Naive B cell (primary cell): Measurements from ENCODE around the gene CDC45. TPM values are rescaled to one million over a fixed set of nuclear protein-coding genes. Genes with fewer than 3 reads are reported as not detected.

Source experiments
- ATAC-seq, 2 donors: fragments of 150-1000 bp; cut with Tn5 transposase; 2 replicates each; pipeline ENCODE4 v1.10.0; 2021; ENCODE audit warnings: low read depth in 2 of 2, mild to moderate bottlenecking in 2 of 2, moderate library complexity in 2 of 2
- DNase-seq: peaks from one replicate; pipeline ENCODE4 v3.0.0; 2022
- H3K27ac Mint-ChIP-seq, 6 donors: one replicate each; pipeline ENCODE4 v1.8.0; 2020 to 2022; ENCODE audit warnings: mild to moderate bottlenecking in 6 of 6, mixed read lengths in 6 of 6, moderate library complexity in 5 of 6, inconsistent platforms in 2 of 6
- H3K27me3 Mint-ChIP-seq, 3 donors: one replicate each; pipeline ENCODE4 v1.8.0; 2021 to 2022; ENCODE audit warnings: mixed read lengths in 3 of 3, mild to moderate bottlenecking in 1 of 3
- H3K36me3 Mint-ChIP-seq, 2 donors: one replicate each; pipeline ENCODE4 v1.8.0; 2020 to 2022; ENCODE audit warnings: mixed read lengths in 2 of 2, inconsistent platforms in 1 of 2, mild to moderate bottlenecking in 1 of 2
- H3K4me1 Mint-ChIP-seq, 3 donors: one replicate each; pipeline ENCODE4 v1.8.0; 2020 to 2022; ENCODE audit warnings: mixed read lengths in 3 of 3, inconsistent platforms in 1 of 3, mild to moderate bottlenecking in 1 of 3, moderate library complexity in 1 of 3
- H3K4me3 Mint-ChIP-seq, 8 donors: one replicate each; pipeline ENCODE4 v1.8.0; 2020 to 2022; ENCODE audit warnings: mild to moderate bottlenecking in 8 of 8, mixed read lengths in 8 of 8, moderate library complexity in 8 of 8, inconsistent platforms in 2 of 8
- H3K9me3 Mint-ChIP-seq, 7 donors: one replicate each; pipeline ENCODE4 v1.8.0; 2020 to 2022; ENCODE audit warnings: mixed read lengths in 7 of 7, mild to moderate bottlenecking in 5 of 7, inconsistent platforms in 2 of 7, moderate library complexity in 1 of 7
- polyA plus RNA-seq, 6 donors: library from polyadenylated mRNA; unstranded; fragments of 300-500 nt; fragmentation: Illumina TruSeq; gene quantifications; one replicate each; pipeline ENCODE4 v1.2.3, GENCODE V29; 2021; ENCODE audit warnings: low read depth in 6 of 6

Gene CDC45
- polyA plus RNA-seq, 6 donors from 2014 or later = 0.28 to 0.44 TPM; not detected in 4

- Mint-ChIP-seq H3K36me3 (peaks cover 0 to 7% of the 10 kb centered on the region in 2 donors), H3K27ac (no peak overlapping the region), H3K4me3 (no peak overlapping the region), H3K27me3 (no peaks in the 10 kb centered on the region), H3K4me1 (peaks cover 9 to 12% (median 10%) of the 10 kb centered on the region in 3 donors), H3K9me3 (peaks cover 0 to 10% (median 4%) of the 10 kb centered on the region in 7 donors)
- ATAC-seq (no peak), DNase-seq (no peak)
These were observed 30.2 kb downstream of the CDC45 start for GRCh38 chr22:19509923-19510322.

- Mint-ChIP-seq H3K9me3 (peaks cover 0 to 10% (median 4%) of the 10 kb centered on the region in 7 donors), H3K27ac (no peak overlapping the region), H3K4me3 (no peak overlapping the region), H3K36me3 (peaks cover 0 to 7% of the 10 kb centered on the region in 2 donors), H3K27me3 (no peaks in the 10 kb centered on the region), H3K4me1 (peaks cover under 1 to 3% (median 2%) of the 10 kb centered on the region in 3 donors)
- DNase-seq = no peak
- no peak for ATAC-seq
These were observed 31.2 kb downstream of the CDC45 start for GRCh38 chr22:19510919-19511341.

GRCh38 chr22:19513823-19514222 is 34.1 kb downstream of the CDC45 start:
- no peak overlapping the region for H3K4me3 Mint-ChIP-seq
- DNase-seq (no peak), ATAC-seq (no peak)
- H3K27ac Mint-ChIP-seq = no peak overlapping the region
- H3K27me3 Mint-ChIP-seq = no peaks in the 10 kb centered on the region
- H3K36me3 Mint-ChIP-seq = peaks cover 0 to 7% of the 10 kb centered on the region in 2 donors
- H3K9me3 Mint-ChIP-seq = peaks cover 0 to 10% (median 4%) of the 10 kb centered on the region in 7 donors
- H3K4me1 Mint-ChIP-seq = no peaks in the 10 kb centered on the region

DNA sequence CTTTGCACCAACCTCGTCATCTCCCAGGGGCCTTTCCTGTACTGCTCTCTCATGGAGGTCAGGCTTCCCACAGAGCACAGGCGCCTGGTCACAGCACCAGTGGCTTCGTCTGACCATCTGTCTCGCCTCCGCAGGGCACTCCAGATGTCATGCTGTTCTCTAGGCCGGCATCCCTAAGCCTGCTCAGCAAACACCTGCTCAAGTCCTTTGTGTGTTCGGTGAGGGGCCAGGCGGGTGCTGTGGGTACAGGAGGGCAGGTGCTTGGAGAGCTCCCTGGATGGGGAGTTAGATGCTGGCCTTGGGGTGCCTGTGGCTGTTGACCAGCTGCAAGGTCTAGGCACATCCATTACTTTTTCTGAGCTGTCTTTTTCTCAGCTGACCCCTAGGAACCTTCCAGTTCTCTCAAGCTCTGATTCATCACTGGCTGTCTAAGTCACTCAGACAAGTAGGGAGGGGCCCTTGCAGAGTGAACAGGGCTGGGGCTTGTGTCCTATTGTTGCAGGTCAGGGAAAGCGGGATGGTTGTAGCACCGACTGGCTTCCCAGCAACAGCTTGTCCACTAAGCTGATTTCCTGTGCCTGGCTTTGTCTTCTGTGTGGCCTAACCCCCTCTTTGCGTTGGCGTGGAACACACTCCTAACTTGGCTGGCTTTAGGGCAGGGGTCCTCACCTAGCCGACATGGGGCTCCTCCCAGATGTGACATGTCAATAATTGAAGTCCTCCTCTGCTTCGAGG is 35.3 kb downstream of the CDC45 start:
- ATAC-seq = no peak

DNA sequence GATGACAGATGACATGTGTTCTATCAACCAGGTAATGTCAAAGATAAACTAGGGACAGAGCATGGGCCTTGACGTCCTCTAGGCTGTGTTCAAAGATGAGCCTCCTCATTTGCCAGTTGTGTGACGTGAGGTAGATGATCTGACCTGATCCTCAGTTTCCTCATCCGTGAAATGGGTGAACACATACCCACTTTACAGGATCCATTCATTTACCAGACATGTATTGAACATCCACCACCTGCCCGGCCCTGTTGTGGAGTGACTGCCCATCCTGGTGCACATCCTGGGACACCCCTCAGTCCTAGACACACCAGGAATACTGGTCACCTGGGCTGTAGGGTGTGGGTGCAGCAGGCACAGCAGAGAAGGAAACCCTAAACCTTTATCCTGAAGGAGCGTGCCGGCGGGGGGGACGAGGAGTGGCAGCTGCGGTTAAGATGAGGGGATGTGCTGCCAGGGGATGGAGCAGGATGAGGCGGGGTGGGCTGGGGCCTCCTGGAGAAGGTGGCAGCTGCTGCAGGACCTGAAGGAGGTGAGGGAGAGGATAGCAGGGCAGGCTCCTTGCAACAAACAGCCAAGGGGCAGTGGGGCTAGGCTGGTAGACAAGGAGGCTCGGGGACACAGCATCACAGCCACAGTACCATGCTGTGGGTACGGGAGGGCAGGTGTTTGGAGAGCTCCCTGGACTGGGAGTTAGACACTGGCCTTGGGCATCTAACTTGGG is 36.1 kb downstream of the CDC45 start:
- no peaks in the 10 kb centered on the region for H3K4me1 Mint-ChIP-seq
- H3K27me3 Mint-ChIP-seq = no peaks in the 10 kb centered on the region
- ATAC-seq (no peak), DNase-seq (no peak)
- peak overlapping the region in 1 of 6 donors; percentile 62 for H3K27ac Mint-ChIP-seq
- no peak overlapping the region for H3K4me3 Mint-ChIP-seq
- H3K9me3 Mint-ChIP-seq = peaks cover 0 to 10% (median 4%) of the 10 kb centered on the region in 7 donors
- peaks cover 0 to 7% of the 10 kb centered on the region in 2 donors for H3K36me3 Mint-ChIP-seq

More for the DNA sequence above, 35.3 kb downstream of the CDC45 start:
- H3K4me3 Mint-ChIP-seq = no peak overlapping the region
- no peak for DNase-seq
- peaks cover 0 to 7% of the 10 kb centered on the region in 2 donors for H3K36me3 Mint-ChIP-seq
- peaks cover 0 to 10% (median 4%) of the 10 kb centered on the region in 7 donors for H3K9me3 Mint-ChIP-seq
- no peak overlapping the region for H3K27ac Mint-ChIP-seq
- no peaks in the 10 kb centered on the region for H3K27me3 Mint-ChIP-seq
- H3K4me1 Mint-ChIP-seq = no peaks in the 10 kb centered on the region

DNA sequence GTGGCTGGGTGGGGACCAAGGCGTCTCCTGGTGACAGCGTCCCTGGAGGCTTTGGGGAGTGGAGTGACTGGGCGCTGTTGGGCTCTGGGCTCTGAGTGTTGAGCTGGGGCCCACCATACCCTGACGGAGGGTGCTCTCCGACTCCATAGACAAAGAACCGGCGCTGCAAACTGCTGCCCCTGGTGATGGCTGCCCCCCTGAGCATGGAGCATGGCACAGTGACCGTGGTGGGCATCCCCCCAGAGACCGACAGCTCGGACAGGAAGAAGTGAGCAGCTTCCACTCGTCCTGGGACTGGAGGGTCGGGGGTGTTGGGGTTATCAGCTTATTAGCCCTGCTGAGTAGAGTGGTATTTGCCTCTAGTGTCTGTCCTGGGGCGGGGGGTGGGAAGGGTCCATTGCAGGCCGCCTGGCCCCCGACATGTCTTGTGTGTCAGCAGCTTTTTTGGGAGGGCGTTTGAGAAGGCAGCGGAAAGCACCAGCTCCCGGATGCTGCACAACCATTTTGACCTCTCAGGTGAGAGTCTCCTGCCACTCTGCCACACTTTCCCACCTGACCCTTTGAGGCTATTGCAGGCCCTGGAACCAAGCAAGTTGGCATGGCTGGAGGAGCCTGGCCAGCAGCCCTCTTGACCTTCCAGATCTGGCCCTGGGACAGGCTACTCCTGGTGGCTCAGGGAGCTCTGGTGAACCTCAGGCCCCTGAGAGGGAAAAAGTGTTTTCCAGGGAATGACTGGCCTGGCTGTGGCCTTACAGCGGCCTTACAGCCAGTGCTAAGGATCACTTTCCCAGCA is 36.9 kb downstream of the CDC45 start:
- no peak for DNase-seq
- Mint-ChIP-seq H3K4me1 (no peaks in the 10 kb centered on the region), H3K4me3 (no peak overlapping the region), H3K27ac (no peak overlapping the region), H3K9me3 (peaks cover 0 to 10% (median 4%) of the 10 kb centered on the region in 7 donors), H3K36me3 (peaks cover 0 to 7% of the 10 kb centered on the region in 2 donors), H3K27me3 (no peaks in the 10 kb centered on the region)
- no peak for ATAC-seq

DNA sequence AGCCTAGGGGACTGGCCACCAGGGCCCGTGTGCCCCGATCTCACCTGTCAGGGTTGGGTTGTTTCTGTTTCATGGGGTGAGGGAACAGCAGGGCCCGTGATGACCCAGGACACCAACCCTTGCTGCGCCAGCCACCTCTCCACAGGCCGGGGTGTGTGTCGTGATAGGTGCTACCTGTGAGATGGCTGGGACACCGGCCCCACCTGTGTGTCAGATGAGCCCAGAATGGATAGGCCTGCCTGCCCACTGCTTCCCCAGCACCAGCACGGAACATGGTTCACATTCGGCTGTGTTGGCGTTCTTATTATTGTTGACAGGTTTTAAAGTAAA is 37.4 kb downstream of the CDC45 start:
- Mint-ChIP-seq H3K9me3 (peaks cover 0 to 10% (median 4%) of the 10 kb centered on the region in 7 donors), H3K36me3 (peaks cover 0 to 7% of the 10 kb centered on the region in 2 donors), H3K27me3 (peaks cover 0 to 5% (median 0%) of the 10 kb centered on the region in 3 donors), H3K27ac (no peak overlapping the region), H3K4me3 (no peak overlapping the region), H3K4me1 (no peaks in the 10 kb centered on the region)
- ATAC-seq (no peak), DNase-seq (no peak)

GRCh38 chr22:19517919-19518611 is 38.3 kb downstream of the CDC45 start:
- peaks cover 0 to 10% (median 4%) of the 10 kb centered on the region in 7 donors for H3K9me3 Mint-ChIP-seq
- DNase-seq (no peak), ATAC-seq (no peak)
- H3K4me1 Mint-ChIP-seq = peaks cover 0 to 2% (median 0%) of the 10 kb centered on the region in 3 donors
- H3K27me3 Mint-ChIP-seq = peaks cover 0 to 12% (median 7%) of the 10 kb centered on the region in 3 donors
- peaks cover 0 to 7% of the 10 kb centered on the region in 2 donors for H3K36me3 Mint-ChIP-seq
- no peak overlapping the region for H3K27ac Mint-ChIP-seq
- H3K4me3 Mint-ChIP-seq = no peak overlapping the region

GRCh38 chr22:19518635-19519034 is 38.9 kb downstream of the CDC45 start:
- peaks cover 0 to 14% (median 8%) of the 10 kb centered on the region in 3 donors for H3K27me3 Mint-ChIP-seq
- DNase-seq (no peak), ATAC-seq (no peak)
- peaks cover 0 to 5% of the 10 kb centered on the region in 2 donors for H3K36me3 Mint-ChIP-seq
- H3K4me1 Mint-ChIP-seq = peaks cover 0 to 3% (median 0%) of the 10 kb centered on the region in 3 donors
- peaks cover 0 to 6% (median 3%) of the 10 kb centered on the region in 7 donors for H3K9me3 Mint-ChIP-seq
- no peak overlapping the region for H3K4me3 Mint-ChIP-seq
- no peak overlapping the region for H3K27ac Mint-ChIP-seq

DNA sequence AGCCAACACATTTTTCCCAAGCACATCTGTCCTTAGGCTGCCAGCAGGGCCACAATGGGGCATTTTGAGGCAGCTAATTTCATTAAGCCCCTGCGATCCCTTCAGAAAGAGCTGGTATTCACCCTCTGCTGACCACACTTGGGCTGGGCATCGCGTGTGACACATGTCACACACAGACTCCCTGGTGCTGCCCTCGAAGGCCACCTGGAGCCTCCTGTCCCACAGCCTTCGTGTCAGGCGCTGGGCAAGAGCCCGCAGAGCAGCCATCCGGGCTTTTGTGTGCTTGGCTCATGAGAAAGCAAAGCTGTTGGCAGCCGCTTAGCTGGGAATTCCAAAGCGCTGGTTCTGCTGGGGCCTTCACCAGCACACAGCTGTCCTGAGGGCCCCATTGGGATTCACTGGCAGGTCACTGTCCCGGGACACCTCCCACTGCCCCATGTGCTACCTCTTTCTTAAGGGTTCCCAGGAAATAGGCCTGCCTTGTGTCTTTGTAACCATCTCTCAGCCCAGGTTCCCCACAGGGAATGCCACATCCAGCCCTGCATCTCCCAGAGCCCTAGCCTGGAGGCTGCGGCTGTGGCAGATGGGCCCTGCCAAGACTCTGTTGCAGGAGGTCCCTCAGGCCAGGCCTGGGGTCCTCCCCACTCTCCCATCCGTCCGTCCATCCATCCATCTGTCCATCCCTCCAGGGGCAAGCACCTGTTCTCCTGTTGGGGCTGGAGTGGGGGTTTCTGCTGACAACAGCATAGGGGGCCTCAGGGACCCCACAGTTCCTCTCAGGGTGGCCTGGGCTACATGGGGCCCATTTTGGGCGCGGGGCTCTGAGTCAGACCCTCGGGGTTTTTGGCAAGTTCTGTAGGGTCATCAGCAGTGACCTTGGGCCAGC is 39.6 kb downstream of the CDC45 start:
- Mint-ChIP-seq H3K36me3 (no peaks in the 10 kb centered on the region), H3K4me1 (peaks cover 0 to 3% (median 0%) of the 10 kb centered on the region in 3 donors), H3K27me3 (peaks cover 0 to 14% (median 8%) of the 10 kb centered on the region in 3 donors), H3K4me3 (no peak overlapping the region), H3K9me3 (peaks cover 0 to 1% (median 0%) of the 10 kb centered on the region in 7 donors), H3K27ac (no peak overlapping the region)
- ATAC-seq (no peak), DNase-seq (no peak)

DNA sequence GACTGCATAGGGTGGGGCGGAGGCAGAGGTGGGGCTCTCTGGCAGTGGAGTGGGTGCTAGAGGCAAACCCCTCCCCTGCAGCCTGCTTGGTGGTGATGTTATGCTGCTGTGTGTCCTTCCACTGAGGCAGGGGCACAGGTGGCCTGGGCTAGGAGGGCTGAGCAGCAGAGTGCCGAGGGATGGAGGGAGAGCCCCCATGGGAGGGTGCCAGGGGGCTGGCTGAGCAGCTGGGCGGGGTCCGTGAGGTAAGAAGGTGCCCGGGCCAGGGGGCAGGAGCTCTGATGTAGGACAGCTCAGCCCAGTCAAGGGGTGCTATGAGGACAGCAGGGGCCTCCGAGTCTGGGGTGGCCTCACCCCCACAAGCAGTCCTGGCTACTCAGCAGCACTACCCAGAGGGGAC is 40.3 kb downstream of the CDC45 start:
- Mint-ChIP-seq H3K27me3 (peaks cover 0 to 20% (median 14%) of the 10 kb centered on the region in 3 donors), H3K4me1 (peaks cover 5 to 6% (median 6%) of the 10 kb centered on the region in 3 donors), H3K4me3 (no peak overlapping the region), H3K36me3 (no peaks in the 10 kb centered on the region), H3K27ac (no peak overlapping the region), H3K9me3 (no peaks in the 10 kb centered on the region)
- ATAC-seq (no peak), DNase-seq (no peak)
